ENCODE data around the gene PTGFRN.
"Not testable (repeated sequence)": the region's sequence is repeated elsewhere in the genome, so short reads cannot be mapped to it uniquely, and the experiment has no call there.

The PTGFRN gene

DNA sequence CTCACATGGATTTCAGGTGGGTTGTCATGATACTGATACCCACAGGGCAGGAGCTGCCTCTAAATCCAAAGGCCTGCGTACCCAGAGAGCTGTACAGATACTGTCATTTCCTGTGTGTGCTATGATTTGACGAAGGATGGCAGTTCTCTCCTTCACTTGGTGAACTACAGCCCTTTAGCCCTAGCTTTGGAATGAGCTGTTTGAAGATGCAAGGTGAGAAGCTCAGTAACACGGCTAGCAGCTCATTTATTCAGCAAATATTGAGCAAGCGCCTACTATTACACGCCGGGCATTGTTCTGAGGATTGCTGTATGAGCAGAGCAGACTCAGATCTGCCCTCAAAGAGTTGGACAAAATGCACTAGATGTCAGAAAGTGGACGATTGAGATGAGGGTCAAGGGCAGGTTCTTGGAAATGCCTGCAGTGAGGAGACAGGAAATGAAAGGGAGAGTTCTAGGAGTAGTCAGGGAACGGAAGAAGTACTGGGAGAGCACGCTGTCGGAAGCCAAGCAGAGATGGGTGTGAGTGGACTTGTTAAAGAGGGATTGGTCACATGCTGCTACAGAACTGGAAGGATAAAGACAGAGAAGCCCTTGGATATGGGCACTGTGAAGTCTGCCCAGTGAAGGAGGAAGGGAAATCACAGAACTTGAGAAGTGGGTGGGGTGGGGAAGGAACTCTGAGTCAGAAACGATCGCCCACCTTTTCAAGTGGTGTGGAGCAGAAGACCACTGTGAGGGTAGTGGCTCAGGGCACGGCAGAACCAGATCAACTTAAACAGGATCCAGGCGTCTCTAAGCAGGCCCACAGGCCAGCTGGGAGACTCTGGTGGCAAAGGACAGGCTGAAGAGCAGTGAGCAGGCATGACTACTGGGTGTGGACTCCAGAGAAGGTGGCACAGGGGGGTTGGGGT is 7.1 kb downstream of the PTGFRN start:
- no peak for DNase-seq (ENCODE audit: low read depth)

DNA sequence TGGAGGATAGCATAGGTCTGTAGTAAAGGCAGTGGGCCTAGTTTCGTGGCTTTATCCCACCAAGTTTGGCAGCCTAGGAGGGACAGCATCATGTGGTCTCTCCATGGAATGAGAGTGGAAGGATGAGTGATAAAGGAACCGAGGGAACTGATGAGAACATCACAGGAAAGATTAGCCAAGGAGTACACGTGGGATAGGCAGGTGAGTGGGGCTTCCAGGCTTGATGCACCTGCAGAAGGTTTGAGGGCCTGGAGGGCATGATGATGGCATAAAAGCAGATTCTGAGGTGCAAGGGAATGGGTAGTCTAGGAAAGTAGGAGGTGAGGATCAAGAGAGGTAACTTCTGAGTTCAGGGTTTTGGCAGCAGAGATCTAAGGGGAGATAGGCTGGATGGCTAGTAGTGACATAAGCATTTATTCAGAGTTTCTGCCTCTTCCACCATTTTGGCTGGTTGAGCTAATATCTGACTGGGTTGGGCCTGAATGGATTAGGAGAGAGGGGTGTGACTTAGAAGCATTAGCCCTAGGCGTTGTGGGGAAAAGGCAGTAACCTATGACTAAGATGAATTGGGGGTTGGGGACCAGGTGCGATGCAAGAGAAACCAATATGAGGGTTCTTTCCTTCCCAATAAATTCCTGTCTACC is 9.1 kb downstream of the PTGFRN start:
- DNase-seq (ENCODE audit: low read depth): no peak

DNA sequence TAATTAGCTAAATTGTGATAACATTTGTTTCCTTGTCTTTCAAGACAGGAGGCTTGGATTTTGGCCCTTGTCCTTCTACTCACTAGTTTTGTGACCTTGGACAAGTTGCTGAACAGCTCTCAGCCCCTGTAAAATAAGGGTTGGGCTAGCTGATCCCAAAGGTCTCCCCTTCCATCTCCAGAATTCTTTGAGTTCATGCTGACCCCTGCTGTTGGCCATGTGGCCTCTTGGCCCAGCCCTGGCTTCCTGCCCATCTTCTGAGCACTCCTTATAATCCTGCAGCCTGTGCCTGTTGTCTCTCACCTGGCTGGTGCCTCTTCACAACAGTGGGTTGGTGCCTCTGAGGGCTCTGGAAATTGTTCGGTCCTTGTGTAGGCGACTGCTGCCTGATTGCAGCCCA is 10.1 kb downstream of the PTGFRN start:
- DNase-seq (ENCODE audit: low read depth): no peak

DNA sequence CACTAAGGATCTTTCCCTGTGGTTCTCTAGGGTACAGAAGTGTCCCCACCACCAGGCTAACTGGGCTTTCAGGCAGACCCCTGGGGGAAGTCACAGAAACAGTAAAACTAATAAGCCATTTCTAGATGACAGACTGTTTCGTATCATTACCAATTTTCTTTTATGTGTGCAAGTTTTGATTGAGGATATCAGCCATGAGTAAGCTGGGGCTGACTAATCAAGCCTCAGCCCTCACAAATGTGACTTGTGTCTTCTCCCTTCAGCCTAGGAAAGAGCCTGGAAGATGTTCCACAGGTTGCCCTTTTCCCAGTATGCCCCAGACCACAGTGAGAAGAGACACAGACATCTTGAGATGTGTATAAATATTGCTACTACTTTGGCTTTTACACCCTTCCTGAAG is 10.5 kb downstream of the PTGFRN start:
- no peak for DNase-seq (ENCODE audit: low read depth)

DNA sequence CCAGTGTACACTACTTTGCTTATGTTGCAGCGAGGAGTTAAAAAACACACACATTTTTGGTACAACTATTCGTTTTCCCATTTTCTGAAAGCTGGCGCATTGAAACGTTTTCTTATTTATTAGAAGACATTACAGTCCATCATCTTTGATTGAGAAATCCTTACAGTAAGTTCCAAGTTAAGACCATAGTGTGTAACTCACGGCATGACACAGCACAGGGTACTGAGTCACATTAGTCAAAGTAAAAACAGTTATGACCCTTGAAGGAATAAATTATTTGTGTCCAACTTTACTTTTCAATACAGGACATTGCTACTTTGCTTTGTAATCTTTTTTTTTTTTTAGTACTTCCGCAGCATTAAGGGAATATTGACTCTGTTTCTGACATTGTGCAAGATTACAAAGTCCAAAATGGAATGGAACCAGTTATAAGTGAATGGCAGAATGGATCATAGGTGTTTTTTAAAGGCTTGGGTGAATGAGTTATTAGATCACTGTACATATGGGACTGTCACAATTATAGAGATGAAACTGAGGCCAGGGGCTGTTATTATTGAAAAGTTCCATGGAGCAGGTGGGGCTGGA is 11.7 kb downstream of the PTGFRN start:
- DNase-seq (ENCODE audit: low read depth): no peak

DNA sequence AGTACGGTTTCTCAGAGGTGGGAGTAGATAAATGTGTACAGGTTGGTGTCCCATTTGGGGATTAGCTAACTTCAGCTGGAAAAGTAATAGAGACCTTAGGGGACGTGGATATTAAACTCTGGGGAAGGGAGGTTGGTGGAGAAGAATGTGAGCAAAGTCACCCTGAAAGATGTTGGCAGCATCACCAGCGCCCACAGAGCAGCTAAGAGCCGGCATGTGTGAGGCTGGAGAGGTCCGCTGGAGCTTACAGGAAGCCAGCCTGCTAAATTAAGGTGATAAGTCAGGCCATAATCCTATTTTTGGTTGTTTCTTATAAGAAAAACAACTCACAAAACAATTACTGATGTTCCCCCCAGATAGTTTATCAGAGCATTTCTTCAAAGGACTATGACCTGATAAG is 12.2 kb downstream of the PTGFRN start:
- no peak for DNase-seq (ENCODE audit: low read depth)

DNA sequence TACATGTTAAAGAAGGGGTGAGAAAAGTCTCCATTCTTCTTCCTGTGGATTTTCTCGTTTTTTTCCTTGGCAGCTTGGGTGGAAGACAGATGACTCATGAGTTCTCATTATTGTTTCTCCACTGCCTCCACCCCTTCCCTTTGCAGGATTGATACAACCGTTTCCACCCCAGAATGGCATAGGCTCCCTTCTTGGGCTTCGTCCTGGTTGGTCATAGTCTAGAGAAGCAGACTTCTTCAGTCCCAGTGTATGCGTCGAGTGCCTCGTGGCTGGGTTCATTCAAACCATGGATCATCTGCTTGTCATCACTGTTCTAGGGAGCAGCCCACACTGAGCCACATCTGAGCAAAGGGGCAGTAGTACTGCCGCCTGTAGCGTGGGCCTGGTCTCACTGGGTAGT is 13.7 kb downstream of the PTGFRN start:
- DNase-seq (ENCODE audit: low read depth): no peak

DNA sequence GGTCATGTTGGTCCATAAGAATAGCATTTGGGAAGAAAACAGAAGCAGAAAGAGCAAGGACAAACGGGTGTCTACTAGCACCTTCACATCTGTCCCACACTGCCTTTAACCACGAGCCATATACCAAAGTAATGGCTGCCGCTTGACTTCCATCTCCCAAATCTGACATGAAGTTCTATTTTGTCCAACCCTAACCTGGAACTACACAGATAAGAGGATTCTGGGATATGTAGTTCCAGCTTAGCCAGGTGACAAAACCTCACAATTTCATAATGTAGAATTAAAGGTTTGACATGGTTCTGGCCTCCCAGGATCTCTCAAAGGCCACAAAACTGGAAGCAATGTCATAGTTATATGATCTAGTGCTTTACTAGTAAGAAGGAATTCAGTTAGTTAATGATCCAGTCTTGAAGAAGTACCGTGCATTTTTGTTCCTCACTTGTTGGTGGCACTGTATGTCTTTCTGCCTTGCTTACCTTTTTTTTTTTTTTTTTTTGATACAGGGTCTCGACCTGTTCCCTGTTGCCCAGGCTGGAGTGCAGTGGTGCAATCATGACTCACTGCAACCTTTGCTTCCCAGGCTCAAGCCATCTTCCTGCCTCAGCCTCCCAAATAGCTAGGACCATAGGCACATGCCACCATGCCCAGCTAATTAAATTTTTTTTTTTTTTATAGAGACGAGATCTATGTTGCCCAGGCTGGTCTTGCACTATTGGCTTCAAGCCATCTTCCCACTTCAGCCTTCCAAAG is 17.5 kb downstream of the PTGFRN start:
- DNase-seq (ENCODE audit: low read depth): no peak

DNA sequence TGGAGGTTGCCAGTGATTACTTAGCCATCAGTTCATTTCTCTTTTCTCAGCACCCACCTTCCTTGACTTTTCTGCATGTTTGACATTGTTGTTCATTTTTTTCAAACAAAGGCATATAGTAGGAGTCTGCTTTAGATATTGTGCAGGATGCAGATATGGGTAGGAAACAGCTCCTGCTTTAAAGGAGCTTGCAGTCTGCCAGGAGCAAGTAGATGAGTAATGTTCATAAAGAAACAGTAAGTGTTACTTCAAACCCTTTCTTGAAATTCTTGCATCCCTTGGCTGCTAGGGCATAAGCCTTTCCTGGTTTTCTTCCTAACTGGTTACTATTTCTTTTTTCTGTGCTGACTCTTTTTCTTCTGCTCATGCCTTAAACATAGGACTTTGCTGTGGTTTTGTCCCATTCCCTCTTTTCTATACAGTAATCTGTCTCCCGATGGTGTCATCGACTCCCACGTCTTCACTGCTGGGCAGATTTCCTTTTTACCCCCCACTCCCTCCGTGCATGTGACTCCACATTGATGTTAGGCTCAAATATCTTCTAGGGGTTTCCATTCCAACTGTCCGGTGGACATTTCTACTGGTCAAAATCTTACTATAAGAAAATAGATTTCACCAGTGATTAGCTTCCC is 20.4 kb downstream of the PTGFRN start:
- DNase-seq (ENCODE audit: low read depth): no peak

DNA sequence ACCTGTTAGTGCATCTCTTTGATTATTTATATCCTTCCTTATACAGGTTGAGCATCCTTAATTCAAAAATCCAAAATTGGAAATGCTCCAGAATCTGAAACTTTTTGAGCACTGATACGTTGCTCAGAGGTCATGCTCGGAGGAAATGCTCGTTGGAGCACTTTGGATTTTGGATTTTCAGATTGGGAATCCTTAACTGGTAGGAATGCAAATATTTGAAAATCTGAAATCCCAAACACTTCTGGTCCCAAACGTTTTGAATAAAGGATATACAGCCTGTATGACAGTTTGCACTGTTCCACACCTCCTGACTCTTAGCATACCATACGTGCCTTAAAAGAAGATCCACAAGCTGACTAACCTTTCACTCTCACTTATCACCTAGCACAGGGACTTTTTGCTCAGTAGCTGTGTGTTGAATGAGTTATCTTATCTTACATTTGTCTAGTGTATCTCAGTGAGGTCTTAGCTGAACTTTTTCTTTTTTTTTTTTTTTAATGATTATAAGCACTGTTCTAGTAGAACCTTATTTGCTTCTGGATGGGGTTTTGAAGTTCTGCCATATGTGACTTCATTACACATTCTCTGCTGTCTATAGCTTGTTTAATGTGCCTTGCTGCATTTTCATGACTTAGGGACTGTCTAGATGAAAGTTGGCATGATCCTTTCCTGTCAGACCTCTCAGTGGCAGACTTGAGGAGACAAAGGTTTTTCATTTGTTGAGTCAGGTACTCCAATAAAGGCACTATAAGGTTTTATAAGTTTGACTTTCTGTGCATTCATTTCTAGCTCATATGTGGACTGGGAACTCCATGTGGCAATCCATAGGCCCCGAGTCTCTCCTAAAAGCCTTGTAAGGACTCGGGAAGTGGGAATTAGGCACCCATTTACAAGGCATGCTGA is 21.6 kb downstream of the PTGFRN start:
- no peak for DNase-seq (ENCODE audit: low read depth)

DNA sequence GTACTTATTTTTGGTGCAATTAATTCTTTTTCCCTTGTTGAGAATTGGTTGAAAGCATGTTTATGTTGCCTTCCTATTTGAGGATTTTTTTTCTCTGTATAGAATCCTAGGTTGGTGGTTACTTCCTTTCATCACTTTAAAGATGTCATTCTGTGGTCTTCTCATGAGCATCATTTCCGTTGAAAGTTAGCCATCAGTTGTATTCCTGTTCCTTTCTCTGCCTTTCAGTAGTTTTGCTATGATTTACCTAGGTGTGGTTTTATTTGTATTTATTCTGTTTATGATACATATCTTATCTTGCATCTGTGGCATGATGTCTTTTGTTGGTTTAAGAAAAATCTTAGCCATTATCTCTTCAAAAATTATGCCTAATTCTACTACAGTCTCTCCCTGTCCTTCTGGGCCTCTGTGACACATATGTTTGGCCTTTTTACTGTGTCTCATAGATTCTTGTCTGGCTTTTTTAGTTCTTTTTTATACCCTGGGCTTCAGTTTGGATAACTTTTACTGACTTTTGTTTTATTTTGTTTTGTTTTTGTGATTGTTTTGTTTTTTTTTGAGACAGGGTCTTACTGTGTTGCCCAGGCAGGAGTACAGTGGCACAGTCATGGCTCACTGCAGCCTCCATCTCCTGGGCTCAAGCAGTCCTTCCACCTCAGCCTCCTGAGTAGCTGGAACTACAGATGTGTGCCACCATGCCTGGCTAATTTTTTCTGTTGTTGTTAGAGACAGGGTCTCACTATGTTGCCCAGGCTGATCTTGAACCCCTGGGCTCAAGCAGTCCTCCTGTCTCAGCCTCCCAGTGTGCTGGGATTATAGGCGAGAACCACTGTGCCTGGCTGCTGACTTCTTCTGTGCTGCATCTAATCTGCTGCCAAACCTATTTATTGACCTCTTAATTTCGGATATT is 24.1 kb downstream of the PTGFRN start:
- no peak for DNase-seq (ENCODE audit: low read depth)

DNA sequence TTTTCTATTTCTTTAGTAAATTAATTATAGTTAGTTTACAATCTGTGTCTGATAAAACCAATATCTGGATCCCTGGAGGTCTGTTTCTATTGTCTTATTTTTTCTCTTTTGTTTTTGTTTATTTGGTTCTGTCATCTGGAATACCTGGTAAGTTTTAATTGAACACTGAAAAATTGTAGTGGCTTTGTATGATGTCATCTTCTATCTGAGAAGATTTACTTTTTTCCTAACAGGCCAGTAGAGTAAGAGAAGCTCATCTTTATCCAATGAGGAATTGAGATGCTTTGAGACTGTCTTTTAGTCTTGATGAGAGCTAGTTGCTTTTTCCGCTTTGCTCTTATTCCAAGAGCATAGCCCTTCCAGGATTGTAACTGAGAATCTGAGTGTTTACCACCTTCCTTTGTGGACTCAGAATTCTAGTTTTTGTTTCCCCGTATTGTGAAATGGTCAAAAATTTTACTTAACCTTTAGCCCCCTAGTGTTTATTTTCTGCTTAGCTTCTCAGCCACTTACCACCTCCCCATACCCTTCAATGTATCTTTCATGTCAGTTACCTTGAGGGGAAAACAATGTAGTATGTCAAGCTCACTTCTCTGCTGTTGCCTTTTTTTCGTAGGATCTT is 25.0 kb downstream of the PTGFRN start:
- no peak for DNase-seq (ENCODE audit: low read depth)

DNA sequence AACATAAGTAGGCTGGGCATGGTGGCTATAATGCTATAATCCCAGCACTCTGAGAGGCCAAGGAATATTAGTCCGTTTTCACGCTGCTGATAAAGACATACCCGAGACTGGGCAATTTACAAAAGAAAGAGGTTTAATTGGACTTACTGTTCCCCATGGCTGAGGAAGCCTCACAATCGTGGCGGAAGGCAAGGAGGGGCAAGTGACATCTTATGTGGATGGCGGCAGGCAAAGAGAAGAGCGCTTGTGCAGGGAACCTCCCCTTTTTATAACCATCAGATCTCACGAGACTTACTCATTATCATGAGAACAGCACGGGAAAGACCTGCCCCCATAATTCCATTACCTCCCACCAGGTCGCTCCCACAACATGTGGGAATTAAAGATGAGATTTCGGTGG is 28.5 kb downstream of the PTGFRN start:
- no peak for DNase-seq (ENCODE audit: low read depth)

DNA sequence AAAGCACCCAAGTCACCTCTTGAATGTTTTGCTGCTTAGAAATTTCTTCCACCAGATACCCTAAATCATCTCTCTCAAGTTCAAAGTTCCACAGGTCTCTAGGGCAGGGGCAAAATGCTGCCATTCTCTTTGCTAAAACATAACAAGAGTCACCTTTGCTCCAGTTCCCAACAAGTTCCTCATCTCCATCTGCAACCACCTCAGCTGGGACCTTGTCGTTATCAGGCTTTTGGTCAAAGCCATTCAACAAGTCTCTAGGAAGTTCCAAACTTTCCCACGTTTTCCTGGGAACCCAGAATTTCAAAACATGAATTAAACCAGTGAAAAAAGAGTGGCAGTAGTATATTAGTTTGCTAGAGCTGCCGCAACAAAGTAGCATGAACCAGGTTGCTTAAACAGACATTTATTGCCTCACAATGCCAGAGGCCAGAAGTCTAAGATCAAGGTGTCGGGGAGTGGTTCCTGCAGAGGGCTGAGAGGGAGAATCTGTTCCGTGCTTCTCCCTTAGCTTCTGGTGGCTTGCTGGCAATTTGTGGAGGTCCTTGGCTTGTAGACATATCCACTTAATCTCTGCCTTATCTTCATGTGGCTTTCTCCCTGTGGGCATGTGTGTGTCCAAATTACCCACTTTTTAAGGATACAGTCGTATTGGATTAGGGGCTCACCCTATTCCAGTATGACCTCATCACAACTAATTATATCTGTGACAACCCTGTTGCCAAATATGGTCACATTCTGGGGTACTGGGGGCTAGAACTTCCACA is 30.2 kb downstream of the PTGFRN start:
- not testable (repeated sequence) for DNase-seq (ENCODE audit: low read depth)

DNA sequence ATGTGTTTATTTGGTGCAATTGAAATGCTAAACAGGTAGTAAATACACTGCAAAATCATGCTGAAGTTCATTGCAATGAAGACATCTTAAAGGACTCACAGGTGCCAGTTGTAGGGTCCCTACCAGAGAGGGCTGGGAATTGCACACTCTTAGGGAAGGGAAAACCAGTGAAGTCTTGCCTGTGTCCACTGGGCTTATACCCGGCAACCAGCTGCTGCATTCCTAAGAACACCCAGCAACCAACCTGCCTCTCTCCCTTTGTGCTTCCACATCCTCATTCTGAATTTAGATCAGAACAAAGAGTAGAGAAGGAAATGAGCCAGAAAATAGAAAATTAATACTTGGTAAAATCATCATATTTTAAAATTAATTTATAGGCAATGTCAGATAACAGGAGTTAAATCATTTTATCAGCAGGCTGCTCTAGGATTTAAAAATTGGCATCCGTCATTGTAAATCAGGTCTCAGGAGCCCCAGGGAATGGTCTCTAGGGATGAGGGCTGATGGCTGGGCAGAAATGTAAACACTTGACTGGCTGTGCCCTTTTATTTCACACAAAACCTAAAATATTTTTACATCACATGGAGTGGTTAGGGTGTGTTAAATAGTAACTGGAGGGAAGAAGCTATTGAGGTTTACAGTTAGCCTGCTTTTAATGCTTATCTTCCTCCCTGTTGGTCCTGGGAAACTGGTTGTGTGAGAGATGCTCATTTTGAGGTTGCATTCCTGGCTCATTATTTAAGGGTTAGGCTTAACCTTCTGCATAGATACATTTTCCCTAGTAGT is 31.3 kb downstream of the PTGFRN start:
- DNase-seq (ENCODE audit: low read depth): no peak

DNA sequence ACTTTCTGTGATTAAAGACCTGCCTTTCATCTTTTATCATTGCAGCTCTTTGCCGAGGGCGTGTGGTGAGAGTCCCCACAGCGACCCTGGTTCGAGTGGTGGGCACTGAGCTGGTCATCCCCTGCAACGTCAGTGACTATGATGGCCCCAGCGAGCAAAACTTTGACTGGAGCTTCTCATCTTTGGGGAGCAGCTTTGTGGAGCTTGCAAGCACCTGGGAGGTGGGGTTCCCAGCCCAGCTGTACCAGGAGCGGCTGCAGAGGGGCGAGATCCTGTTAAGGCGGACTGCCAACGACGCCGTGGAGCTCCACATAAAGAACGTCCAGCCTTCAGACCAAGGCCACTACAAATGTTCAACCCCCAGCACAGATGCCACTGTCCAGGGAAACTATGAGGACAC is 32.0 kb downstream of the PTGFRN start:
- no peak for DNase-seq (ENCODE audit: low read depth)

DNA sequence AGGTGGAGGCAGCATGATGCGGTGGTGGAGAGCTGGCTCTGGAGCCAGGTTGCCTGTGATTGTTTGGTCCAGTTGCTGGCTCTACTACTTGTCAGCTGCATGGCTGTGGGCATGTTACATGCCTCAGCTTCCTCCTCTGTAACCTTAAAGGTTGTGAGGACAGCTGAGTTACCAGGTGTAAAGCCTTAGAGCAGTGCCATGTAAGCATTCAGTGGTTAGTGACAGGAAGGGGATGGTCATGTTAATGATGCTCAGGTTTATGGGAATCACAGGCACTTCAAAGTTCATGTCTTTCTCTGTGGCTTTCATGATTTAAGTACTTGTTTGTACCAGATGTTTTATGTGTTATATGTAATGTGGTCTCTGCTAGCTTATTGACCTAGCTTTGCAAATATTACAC is 32.6 kb downstream of the PTGFRN start:
- DNase-seq (ENCODE audit: low read depth): no peak

DNA sequence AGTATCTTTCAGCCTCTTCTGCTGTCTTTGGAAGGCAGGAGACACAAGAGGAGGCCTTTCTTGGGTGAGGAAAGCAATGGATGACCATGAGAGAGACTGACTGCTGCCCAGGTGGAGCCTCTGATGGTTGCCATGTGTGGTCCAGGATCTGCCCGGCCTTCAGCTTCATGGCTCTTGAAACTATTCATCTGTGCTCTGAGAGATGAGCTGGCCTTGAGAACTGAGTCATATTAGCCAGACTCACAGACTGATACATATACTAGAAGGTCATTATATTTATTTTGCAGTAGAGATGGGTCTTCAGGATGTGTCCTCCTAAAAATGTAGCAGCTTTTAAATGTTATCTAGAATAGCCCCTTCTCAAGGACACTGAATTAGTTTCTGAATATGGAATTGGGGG is 33.7 kb downstream of the PTGFRN start:
- DNase-seq (ENCODE audit: low read depth): no peak

Measured in activated T-cell treated with anti-CD3 and anti-CD28 coated beads for 24 hours (primary cell).